DOHH2 (cell line): Measurements from ENCODE around the gene RASGRP1.

Source experiments
- CTCF ChIP-seq: fragments of 200-600 bp; sonication (generic); IDR thresholded peaks from one replicate; pipeline ENCODE4 v1.5.1; 2014; ENCODE audit warnings: antibody characterized with exemption, mild to moderate bottlenecking, low read depth, low read length; ENCODE audit not compliant: poor library complexity, severe bottlenecking
- EZH2phosphoT487 ChIP-seq: fragments of 200-600 bp; sonication (generic); IDR thresholded peaks from 2 replicates; pipeline ENCODE4 v1.6.1; 2017; ENCODE audit warnings: borderline replicate concordance, mild to moderate bottlenecking, antibody characterized with exemption, low read length, moderate library complexity, mixed read lengths

GRCh38 chr15:38553071-38553470, 11.5 kb downstream of the RASGRP1 start:
- no peak for TF ChIP-seq CTCF
- no peak for TF ChIP-seq EZH2phosphoT487
